ENCODE results near the gene SHC3. TPM values are rescaled to one million over a fixed set of nuclear protein-coding genes. Genes with fewer than 3 reads are reported as not detected.

SHC3 gene
- polyA plus RNA-seq, 3 donors, result not detected

- no peak for DNase-seq
- no peak overlapping the region for H3K4me2 ChIP-seq (replicated peaks; ENCODE audit: extremely low read depth, low read length, poor library complexity, severe bottlenecking)
- no peak overlapping the region for H3K27ac ChIP-seq (ENCODE audit: low read depth in 1 of 2, low read length in 2 of 2)
- no peaks in the 10 kb centered on the region for H3K79me2 ChIP-seq (ENCODE audit: insufficient read depth, low read length)
- H3K9ac ChIP-seq (ENCODE audit: insufficient read depth, low read length, poor library complexity, severe bottlenecking), result no peak overlapping the region
- Mint-ChIP-seq H3K4me1 (no peaks in the 10 kb centered on the region), H3K36me3 (no peaks in the 10 kb centered on the region), H3K27ac (no peak overlapping the region), H3K9me3 (peaks cover 0 to 5% (median 2%) of the 10 kb centered on the region in 7 donors), H3K27me3 (ENCODE audit: low read depth in 3 of 3) (peaks cover 2 to 5% (median 2%) of the 10 kb centered on the region in 3 donors), H3K4me3 (no peak overlapping the region)
- H3K4me3 ChIP-seq (replicated peaks in 1 of 3; ENCODE audit: low read depth in 2 of 3, low read length in 3 of 3), result no peak overlapping the region
- H3K4me1 ChIP-seq (ENCODE audit: control insufficient read depth in 1 of 2, insufficient read depth in 2 of 2, low read length in 2 of 2), result no peaks in the 10 kb centered on the region
- H3K27me3 ChIP-seq (ENCODE audit: control insufficient read depth in 2 of 2, insufficient read depth in 2 of 2, low read length in 2 of 2), result no peaks in the 10 kb centered on the region
- no peaks in the 10 kb centered on the region for H4K20me1 ChIP-seq (ENCODE audit: insufficient read depth, low read length)
- no peaks in the 10 kb centered on the region for H3K9me3 ChIP-seq (replicated peaks in 1 of 2; ENCODE audit: control insufficient read depth in 1 of 2, insufficient read depth in 1 of 2, low read length in 2 of 2)
- WGBS (ENCODE audit: insufficient coverage), result 86% methylated on average over 1 of the region's 8 CpGs
- H2AFZ ChIP-seq (ENCODE audit: insufficient read depth, low read depth, low read length, poor library complexity, severe bottlenecking), result no peak overlapping the region
- no peak for TF ChIP-seq CTCF (IDR thresholded peaks at IDR 0.05)
- intact Hi-C loops (cut with micrococcal nuclease), result no loop called here
- H3K36me3 ChIP-seq (replicated peaks in 1 of 2; ENCODE audit: control insufficient read depth in 1 of 2, insufficient read depth in 2 of 2, low read length in 2 of 2), result no peaks in the 10 kb centered on the region
These were observed 62.4 kb downstream of the SHC3 start for GRCh38 chr9:89116064-89116804.

- DNase-seq, result no peak
- no peaks in the 10 kb centered on the region for H3K9me3 ChIP-seq (replicated peaks in 1 of 2; ENCODE audit: control insufficient read depth in 1 of 2, insufficient read depth in 1 of 2, low read length in 2 of 2)
- TF ChIP-seq CTCF (IDR thresholded peaks at IDR 0.05), result no peak
- H2AFZ ChIP-seq (ENCODE audit: insufficient read depth, low read depth, low read length, poor library complexity, severe bottlenecking), result no peak overlapping the region
- H3K4me1 Mint-ChIP-seq, result no peaks in the 10 kb centered on the region
- no peak overlapping the region for H3K9ac ChIP-seq (ENCODE audit: insufficient read depth, low read length, poor library complexity, severe bottlenecking)
- H3K79me2 ChIP-seq (ENCODE audit: insufficient read depth, low read length), result no peaks in the 10 kb centered on the region
- 100% methylated on average over 1 of the region's 1 CpG for WGBS (ENCODE audit: insufficient coverage)
- no peaks in the 10 kb centered on the region for H3K36me3 ChIP-seq (replicated peaks in 1 of 2; ENCODE audit: control insufficient read depth in 1 of 2, insufficient read depth in 2 of 2, low read length in 2 of 2)
- no peak overlapping the region for H3K4me3 ChIP-seq (replicated peaks in 1 of 3; ENCODE audit: low read depth in 2 of 3, low read length in 3 of 3)
- H3K27ac Mint-ChIP-seq, result no peak overlapping the region
- H3K9me3 Mint-ChIP-seq, result peaks cover 0 to 5% (median 2%) of the 10 kb centered on the region in 7 donors
- intact Hi-C loops (cut with micrococcal nuclease), result no loop called here
- H3K4me2 ChIP-seq (replicated peaks; ENCODE audit: extremely low read depth, low read length, poor library complexity, severe bottlenecking), result no peak overlapping the region
- no peak overlapping the region for H3K27ac ChIP-seq (ENCODE audit: low read depth in 1 of 2, low read length in 2 of 2)
- no peaks in the 10 kb centered on the region for H3K36me3 Mint-ChIP-seq
- H3K4me3 Mint-ChIP-seq, result no peak overlapping the region
- no peaks in the 10 kb centered on the region for H3K4me1 ChIP-seq (ENCODE audit: control insufficient read depth in 1 of 2, insufficient read depth in 2 of 2, low read length in 2 of 2)
- no peaks in the 10 kb centered on the region for H3K27me3 ChIP-seq (ENCODE audit: control insufficient read depth in 2 of 2, insufficient read depth in 2 of 2, low read length in 2 of 2)
- peaks cover 2 to 5% (median 5%) of the 10 kb centered on the region in 3 donors for H3K27me3 Mint-ChIP-seq (ENCODE audit: low read depth in 3 of 3)
- no peaks in the 10 kb centered on the region for H4K20me1 ChIP-seq (ENCODE audit: insufficient read depth, low read length)
These were observed 63.2 kb downstream of the SHC3 start for GRCh38 chr9:89115426-89115825.
